H54 (cell line): ENCODE results near the gene KCNG2.

Experiments used
- DNase-seq: peaks from one replicate; pipeline ENCODE4 v3.0.0; 2011; ENCODE audit warnings: low spot score, mixed read lengths; ENCODE audit not compliant: insufficient read length
- FAIRE-seq: peaks from 3 replicates; lab custom pipeline; 2011; peaks lifted over from hg19 to GRCh38; lab: Jason Lieb, UNC
- POLR2A ChIP-seq: IDR thresholded peaks from 2 replicates; pipeline ENCODE4 v1.6.1; 2011; ENCODE audit warnings: low read depth, mild to moderate bottlenecking, low read length

Gene KCNG2

GRCh38 chr18:79844999-79845563, 47.3 kb downstream of the KCNG2 start:
- no peak for FAIRE-seq
- DNase-seq, result no peak
- TF ChIP-seq POLR2A, result no peak

GRCh38 chr18:79846936-79847557, 49.3 kb downstream of the KCNG2 start:
- FAIRE-seq (no peak), DNase-seq (no peak)
- TF ChIP-seq POLR2A, result no peak

GRCh38 chr18:79847606-79848293, 50.0 kb downstream of the KCNG2 start:
- no peak for TF ChIP-seq POLR2A
- DNase-seq (no peak), FAIRE-seq (no peak)

GRCh38 chr18:79848294-79848578, 50.5 kb downstream of the KCNG2 start:
- FAIRE-seq (no peak), DNase-seq (no peak)
- no peak for TF ChIP-seq POLR2A

DNA sequence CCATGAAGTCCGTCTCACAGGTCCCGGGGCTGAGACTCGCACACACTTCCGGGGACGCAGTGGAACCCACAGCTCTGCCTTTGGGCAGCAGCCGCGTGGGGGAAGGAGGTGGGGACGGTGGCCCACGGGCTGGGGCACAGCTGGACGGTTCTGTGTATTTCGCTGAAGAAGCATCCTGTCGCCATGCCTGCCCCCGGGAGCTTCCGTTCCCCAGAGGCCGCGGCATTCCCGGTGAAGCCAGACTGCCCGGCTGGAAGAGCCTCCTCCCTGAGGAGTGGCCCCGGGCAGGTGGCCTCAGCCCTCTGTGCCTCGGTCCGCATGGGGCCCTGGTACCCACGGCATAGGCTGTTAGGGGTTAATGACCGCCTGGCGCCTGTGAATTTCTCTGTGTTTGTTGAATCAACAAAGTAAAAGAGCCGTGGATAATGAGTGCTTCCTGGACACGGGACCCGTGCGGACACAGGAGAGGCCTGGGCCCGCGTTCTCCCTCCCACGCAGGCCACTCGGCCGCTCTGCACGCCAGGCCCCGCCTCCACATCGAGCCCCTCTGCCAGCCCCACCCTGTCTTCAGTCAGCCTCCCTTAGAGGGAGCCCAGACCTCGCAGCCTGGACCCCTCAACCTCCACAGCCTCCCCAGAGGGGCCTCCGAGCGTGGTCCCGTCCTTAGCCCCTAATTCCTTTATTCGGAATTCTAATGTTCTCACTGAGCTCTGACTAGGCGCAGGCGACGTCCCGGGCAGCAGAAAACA, 51.0 kb downstream of the KCNG2 start:
- DNase-seq (no peak), FAIRE-seq (no peak)
- no peak for TF ChIP-seq POLR2A

GRCh38 chr18:79849328-79850207, 51.8 kb downstream of the KCNG2 start:
- FAIRE-seq, result no peak
- DNase-seq, result no peak
- TF ChIP-seq POLR2A, result no peak

- DNase-seq (no peak), FAIRE-seq (no peak)
- no peak for TF ChIP-seq POLR2A
Measured at GRCh38 chr18:79850731-79851130, 53.0 kb downstream of the KCNG2 start.

GRCh38 chr18:79851489-79851888, 53.8 kb downstream of the KCNG2 start:
- FAIRE-seq (no peak), DNase-seq (no peak)
- no peak for TF ChIP-seq POLR2A

- FAIRE-seq (no peak), DNase-seq (no peak)
- TF ChIP-seq POLR2A, result no peak
Measured at GRCh38 chr18:79851950-79852349, 54.2 kb downstream of the KCNG2 start.

- DNase-seq, result no peak
- no peak for FAIRE-seq
- no peak for TF ChIP-seq POLR2A
Measured at GRCh38 chr18:79852561-79853302, 55.0 kb downstream of the KCNG2 start.

DNA sequence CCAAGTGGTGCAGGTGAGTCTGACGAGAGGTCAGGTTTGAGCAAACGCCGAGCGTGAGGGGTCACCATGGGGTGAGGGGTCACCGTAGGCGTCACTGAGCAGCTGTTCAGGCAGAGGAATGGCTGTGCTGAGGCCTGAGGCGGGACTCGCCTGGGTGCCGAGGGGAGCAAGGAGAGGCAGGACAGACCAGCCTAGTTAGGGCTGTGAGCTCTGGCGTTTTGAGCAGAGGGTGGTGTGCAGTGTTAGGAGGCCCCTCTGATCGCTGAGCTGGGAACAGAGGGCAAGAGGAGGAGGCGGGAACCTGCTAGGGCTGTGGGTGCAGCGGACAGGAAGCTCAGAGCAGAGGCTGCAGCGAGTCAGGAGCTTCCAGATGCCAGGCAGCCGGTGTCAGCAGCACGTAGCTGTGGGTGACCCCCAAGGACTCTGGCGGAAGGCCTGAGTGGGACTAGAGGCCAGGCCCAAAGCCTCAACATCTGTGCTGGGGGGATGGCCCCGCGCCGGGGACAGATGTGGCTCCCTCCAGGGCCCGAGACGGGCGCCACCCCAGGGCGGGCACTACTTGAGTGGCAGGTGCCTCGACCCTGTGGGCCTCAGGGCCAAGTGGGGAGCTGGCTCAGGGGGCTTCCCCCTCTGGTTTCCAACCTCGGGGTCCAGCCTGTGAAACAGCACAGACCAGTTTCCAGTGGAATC, 55.7 kb downstream of the KCNG2 start:
- DNase-seq (no peak), FAIRE-seq (no peak)
- TF ChIP-seq POLR2A, result no peak

DNA sequence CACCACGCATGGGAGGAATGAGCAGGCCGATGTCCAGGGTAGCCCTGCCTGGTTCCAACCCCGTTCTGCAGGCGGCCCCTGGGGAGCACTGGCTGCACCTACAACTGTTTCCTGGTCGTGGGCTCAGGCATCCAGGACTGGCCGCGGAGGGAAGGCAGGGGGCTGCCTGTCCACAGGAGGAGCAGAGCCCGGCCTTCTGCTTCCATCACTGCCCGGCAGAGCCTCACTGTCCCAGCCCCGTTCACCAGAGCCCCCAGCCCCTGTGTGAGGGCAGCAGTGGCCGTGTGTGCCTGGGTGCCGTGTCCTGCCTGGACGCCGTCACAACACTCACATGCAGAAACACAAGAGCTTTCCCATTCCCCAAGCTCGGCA, 56.2 kb downstream of the KCNG2 start:
- DNase-seq (no peak), FAIRE-seq (no peak)
- TF ChIP-seq POLR2A, result no peak
